ENCODE measurements around the gene CELF2.

Gene CELF2

GRCh38 chr10:11303361-11304170, 285.9 kb downstream of the CELF2 start:
- DNase-seq (ENCODE audit: low read depth), result no peak

GRCh38 chr10:11304906-11305585, 287.4 kb downstream of the CELF2 start:
- DNase-seq (ENCODE audit: low read depth), result no peak

GRCh38 chr10:11305825-11306593, 288.3 kb downstream of the CELF2 start:
- no peak for DNase-seq (ENCODE audit: low read depth)

GRCh38 chr10:11307004-11307403, 289.3 kb downstream of the CELF2 start:
- DNase-seq (ENCODE audit: low read depth), result no peak

GRCh38 chr10:11307937-11308336, 290.3 kb downstream of the CELF2 start:
- DNase-seq (ENCODE audit: low read depth), result no peak

GRCh38 chr10:11311027-11311426, 293.4 kb downstream of the CELF2 start:
- no peak for DNase-seq (ENCODE audit: low read depth)

- no peak for DNase-seq (ENCODE audit: low read depth)
Measured at GRCh38 chr10:11313463-11313862, 295.8 kb downstream of the CELF2 start.

- no peak for DNase-seq (ENCODE audit: low read depth)
Measured at GRCh38 chr10:11317936-11318670, 300.4 kb downstream of the CELF2 start.

- no peak for DNase-seq (ENCODE audit: low read depth)
Measured at GRCh38 chr10:11318826-11319598, 301.3 kb downstream of the CELF2 start.

GRCh38 chr10:11319990-11320602, 302.4 kb downstream of the CELF2 start:
- no peak for DNase-seq (ENCODE audit: low read depth)

GRCh38 chr10:11320809-11321520, 303.3 kb downstream of the CELF2 start:
- no peak for DNase-seq (ENCODE audit: low read depth)

GRCh38 chr10:11322698-11323097, 305.0 kb downstream of the CELF2 start:
- no peak for DNase-seq (ENCODE audit: low read depth)

- DNase-seq (ENCODE audit: low read depth), result no peak
Measured at GRCh38 chr10:11324761-11325321, 307.2 kb downstream of the CELF2 start.

- DNase-seq (ENCODE audit: low read depth), result no peak
Measured at GRCh38 chr10:11325817-11326216, 308.1 kb downstream of the CELF2 start.

- DNase-seq (ENCODE audit: low read depth), result no peak
Measured at GRCh38 chr10:11326241-11326640, 308.6 kb downstream of the CELF2 start.

- DNase-seq (ENCODE audit: low read depth), result no peak
Measured at GRCh38 chr10:11326913-11327616, 309.4 kb downstream of the CELF2 start.

- no peak for DNase-seq (ENCODE audit: low read depth)
Measured at GRCh38 chr10:11328264-11329061, 310.8 kb downstream of the CELF2 start.

GRCh38 chr10:11329062-11329673, 311.5 kb downstream of the CELF2 start:
- no peak for DNase-seq (ENCODE audit: low read depth)
